Hypothalamus (tissue), 51 donors: Measurements from ENCODE around the gene SYT8.
"Not testable (repeated sequence)": the region's sequence is repeated elsewhere in the genome, so short reads cannot be mapped to it uniquely, and the experiment has no call there.

Experiments
- DNase-seq, 51 donors: peaks; one replicate each; lab custom pipeline; 2025; lab: John Stamatoyannopoulos, UW

The SYT8 gene

GRCh38 chr11:1868636-1869291 is 34.0 kb downstream of the SYT8 start:
- DNase-seq, result no peak

- DNase-seq, result no peak
Measured at GRCh38 chr11:1869427-1870325, 34.9 kb downstream of the SYT8 start.

- no peak for DNase-seq
Measured at GRCh38 chr11:1870326-1870696, 35.5 kb downstream of the SYT8 start.

GRCh38 chr11:1870721-1871466 is 36.1 kb downstream of the SYT8 start:
- peak in 8 of 51 donors; percentile 20 to 42 (median 24) for DNase-seq

GRCh38 chr11:1871531-1871930 is 36.7 kb downstream of the SYT8 start:
- no peak for DNase-seq

- no peak for DNase-seq
Measured at GRCh38 chr11:1872267-1872985, 37.6 kb downstream of the SYT8 start.

GRCh38 chr11:1873048-1873812 is 38.4 kb downstream of the SYT8 start:
- no peak for DNase-seq

- not testable (repeated sequence) for DNase-seq
Measured at GRCh38 chr11:1873813-1874150, 39.0 kb downstream of the SYT8 start.

- not testable (repeated sequence) for DNase-seq
Measured at GRCh38 chr11:1874441-1875092, 39.8 kb downstream of the SYT8 start.

GRCh38 chr11:1875093-1875850 is 40.5 kb downstream of the SYT8 start:
- DNase-seq, result no peak

GRCh38 chr11:1875851-1876301 is 41.1 kb downstream of the SYT8 start:
- not testable (repeated sequence) for DNase-seq

- DNase-seq, result peak in 1 of 51 donors; percentile 17
Measured at GRCh38 chr11:1876361-1877063, 41.7 kb downstream of the SYT8 start.

GRCh38 chr11:1877211-1878136 is 42.7 kb downstream of the SYT8 start:
- peak in 4 of 51 donors; percentile 19 to 28 (median 24) for DNase-seq

- no peak for DNase-seq
Measured at GRCh38 chr11:1878137-1879031, 43.6 kb downstream of the SYT8 start.

- no peak for DNase-seq
Measured at GRCh38 chr11:1879342-1879940, 44.7 kb downstream of the SYT8 start.
